Tracheal epithelial cell (primary cell): ENCODE measurements around the gene CCL2. TPM values are rescaled to one million over a fixed set of nuclear protein-coding genes. Genes with fewer than 3 reads are reported as not detected.

Experiments used
- total RNA-seq: library from RNA; depleted of rRNA; stranded (reverse); fragments of >200 nt; gene quantifications from 2 replicates; pipeline ENCODE4 v1.2.1, GENCODE V29; 2014

Gene CCL2
- 0.21 and 25.5 TPM in 2 replicates for total RNA-seq

GRCh38 chr17:34254651-34255380, at the start of gene CCL2:
Gene CCL2 (plus strand): TSS chr17:34255285. CDS start chr17:34255350, 65 bp downstream.

GRCh38 chr17:34269969-34270368, 14.9 kb downstream of the CCL2 start, which contains the start of gene CCL7:
Gene CCL7 (plus strand): TSS chr17:34270221. CDS start chr17:34270291, 70 bp downstream.

GRCh38 chr17:34285286-34285792, 30.3 kb downstream of the CCL2 start, which contains the start of gene CCL11:
Gene CCL11 (plus strand): TSS chr17:34285742. CDS start chr17:34285809, 67 bp downstream.

Other genes starting within 250 kb of the CCL2 start
- not detected in 2 replicates for gene CCL7, start 14.9 kb downstream of the CCL2 start, total RNA-seq
- not detected in 2 replicates for gene CCL11, start 30.5 kb downstream of the CCL2 start, total RNA-seq
- not detected in 2 replicates for gene CCL8, start 64.2 kb downstream of the CCL2 start, total RNA-seq
- not detected in 2 replicates for gene CCL13, start 101.2 kb downstream of the CCL2 start, total RNA-seq
- not detected in 2 replicates for gene CCL1, start 107.9 kb downstream of the CCL2 start, total RNA-seq